ENCODE measurements around the gene PANK1.

The PANK1 gene

GRCh38 chr10:89670926-89671325 is 25.9 kb upstream of the PANK1 start:
- H2AFZ ChIP-seq (ENCODE audit: low read depth), result no peak overlapping the region
- H3K27me3 ChIP-seq (ENCODE audit: insufficient read depth, low read depth), result no peaks in the 10 kb centered on the region
- H3K4me3 ChIP-seq (IDR thresholded peaks at IDR 0.05; ENCODE audit: insufficient read depth, low read depth, low read length), result no peak overlapping the region
- H3K36me3 ChIP-seq (ENCODE audit: insufficient read depth), result no peaks in the 10 kb centered on the region
- no peak for TF ChIP-seq CTCF (conservative IDR thresholded peaks at IDR 0.05; ENCODE audit: low read depth, low read length)
- no peak overlapping the region for H3K27ac ChIP-seq
- no peaks in the 10 kb centered on the region for H3K4me1 ChIP-seq (ENCODE audit: low read depth, poor library complexity, severe bottlenecking)
- no peak overlapping the region for H3K9ac ChIP-seq
- H3K79me2 ChIP-seq (ENCODE audit: insufficient read depth, low read depth), result no peaks in the 10 kb centered on the region
- H3K4me2 ChIP-seq, result no peak overlapping the region
- no peaks in the 10 kb centered on the region for H4K20me1 ChIP-seq (ENCODE audit: insufficient read depth)

GRCh38 chr10:89669985-89670384 is 24.9 kb upstream of the PANK1 start:
- no peaks in the 10 kb centered on the region for H3K36me3 ChIP-seq (ENCODE audit: insufficient read depth)

GRCh38 chr10:89668386-89669071 is 23.5 kb upstream of the PANK1 start:
- Histone ChIP-seq H4K20me1 (ENCODE audit: insufficient read depth) (no peaks in the 10 kb centered on the region), H3K79me2 (ENCODE audit: insufficient read depth, low read depth) (no peaks in the 10 kb centered on the region), H3K9ac (no peak overlapping the region), H3K36me3 (ENCODE audit: insufficient read depth) (no peaks in the 10 kb centered on the region), H3K4me1 (ENCODE audit: low read depth, poor library complexity, severe bottlenecking) (no peaks in the 10 kb centered on the region), H2AFZ (ENCODE audit: low read depth) (no peak overlapping the region), H3K27me3 (ENCODE audit: insufficient read depth, low read depth) (no peaks in the 10 kb centered on the region), H3K4me3 (IDR thresholded peaks at IDR 0.05; ENCODE audit: insufficient read depth, low read depth, low read length) (no peak overlapping the region), H3K4me2 (no peak overlapping the region), H3K27ac (no peak overlapping the region)
- TF ChIP-seq CTCF (conservative IDR thresholded peaks at IDR 0.05; ENCODE audit: low read depth, low read length), result no peak

More at GRCh38 chr10:89669985-89670384, 24.9 kb upstream of the PANK1 start:
- H3K79me2 ChIP-seq (ENCODE audit: insufficient read depth, low read depth), result no peaks in the 10 kb centered on the region
- H3K27me3 ChIP-seq (ENCODE audit: insufficient read depth, low read depth), result no peaks in the 10 kb centered on the region
- H3K4me3 ChIP-seq (IDR thresholded peaks at IDR 0.05; ENCODE audit: insufficient read depth, low read depth, low read length), result no peak overlapping the region
- no peaks in the 10 kb centered on the region for H3K4me1 ChIP-seq (ENCODE audit: low read depth, poor library complexity, severe bottlenecking)
- H3K9ac ChIP-seq, result no peak overlapping the region
- TF ChIP-seq CTCF (conservative IDR thresholded peaks at IDR 0.05; ENCODE audit: low read depth, low read length), result no peak
- H2AFZ ChIP-seq (ENCODE audit: low read depth), result no peak overlapping the region
- no peaks in the 10 kb centered on the region for H4K20me1 ChIP-seq (ENCODE audit: insufficient read depth)
- H3K4me2 ChIP-seq, result no peak overlapping the region
- no peak overlapping the region for H3K27ac ChIP-seq

- Histone ChIP-seq H2AFZ (ENCODE audit: low read depth) (no peak overlapping the region), H3K4me3 (IDR thresholded peaks at IDR 0.05; ENCODE audit: insufficient read depth, low read depth, low read length) (no peak overlapping the region), H3K27me3 (ENCODE audit: insufficient read depth, low read depth) (no peaks in the 10 kb centered on the region), H3K79me2 (ENCODE audit: insufficient read depth, low read depth) (no peaks in the 10 kb centered on the region), H3K4me1 (ENCODE audit: low read depth, poor library complexity, severe bottlenecking) (no peaks in the 10 kb centered on the region), H3K27ac (no peak overlapping the region), H3K9ac (no peak overlapping the region), H4K20me1 (ENCODE audit: insufficient read depth) (no peaks in the 10 kb centered on the region), H3K4me2 (no peak overlapping the region), H3K36me3 (ENCODE audit: insufficient read depth) (no peaks in the 10 kb centered on the region)
- no peak for TF ChIP-seq CTCF (conservative IDR thresholded peaks at IDR 0.05; ENCODE audit: low read depth, low read length)
Measured at GRCh38 chr10:89666138-89666537, 21.1 kb upstream of the PANK1 start.

Measured in KMS-11 (cell line).